A549 (cell line): ENCODE measurements around the gene WFIKKN1.

Experiments used
- CTCF ChIP-seq: fragments of >200 bp; sonication (Bioruptor Twin); formaldehyde crosslinking; IDR thresholded peaks from 3 replicates; pipeline ENCODE4 v1.5.1; 2016
- EHMT2 ChIP-seq: fragments of 200-600 bp; sonication (generic); IDR thresholded peaks from 2 replicates; pipeline ENCODE4 v1.6.1; 2016; ENCODE audit warnings: antibody characterized with exemption, low read depth, mild to moderate bottlenecking, moderate library complexity
- EP300 ChIP-seq, 2 experiments: fragments of >200 bp; sonication (Bioruptor Twin); formaldehyde crosslinking; IDR thresholded peaks; 2 replicates in 1 of 2; 3 replicates in 1 of 2; pipeline ENCODE4 v1.6.1; 2016 to 2017
- KDM5A ChIP-seq: fragments of 200-600 bp; sonication (generic); IDR thresholded peaks from 2 replicates; pipeline ENCODE4 v1.6.1; 2016; ENCODE audit warnings: antibody characterized with exemption, mild to moderate bottlenecking
- MYC ChIP-seq: IDR thresholded peaks from 2 replicates; pipeline ENCODE4 v1.6.1; 2012; ENCODE audit warnings: mild to moderate bottlenecking, inconsistent platforms, low read length, improper control_type of control experiment, borderline replicate concordance
- PBX3 ChIP-seq: IDR thresholded peaks from 2 replicates; pipeline ENCODE4 v1.6.1; 2012

DNA sequence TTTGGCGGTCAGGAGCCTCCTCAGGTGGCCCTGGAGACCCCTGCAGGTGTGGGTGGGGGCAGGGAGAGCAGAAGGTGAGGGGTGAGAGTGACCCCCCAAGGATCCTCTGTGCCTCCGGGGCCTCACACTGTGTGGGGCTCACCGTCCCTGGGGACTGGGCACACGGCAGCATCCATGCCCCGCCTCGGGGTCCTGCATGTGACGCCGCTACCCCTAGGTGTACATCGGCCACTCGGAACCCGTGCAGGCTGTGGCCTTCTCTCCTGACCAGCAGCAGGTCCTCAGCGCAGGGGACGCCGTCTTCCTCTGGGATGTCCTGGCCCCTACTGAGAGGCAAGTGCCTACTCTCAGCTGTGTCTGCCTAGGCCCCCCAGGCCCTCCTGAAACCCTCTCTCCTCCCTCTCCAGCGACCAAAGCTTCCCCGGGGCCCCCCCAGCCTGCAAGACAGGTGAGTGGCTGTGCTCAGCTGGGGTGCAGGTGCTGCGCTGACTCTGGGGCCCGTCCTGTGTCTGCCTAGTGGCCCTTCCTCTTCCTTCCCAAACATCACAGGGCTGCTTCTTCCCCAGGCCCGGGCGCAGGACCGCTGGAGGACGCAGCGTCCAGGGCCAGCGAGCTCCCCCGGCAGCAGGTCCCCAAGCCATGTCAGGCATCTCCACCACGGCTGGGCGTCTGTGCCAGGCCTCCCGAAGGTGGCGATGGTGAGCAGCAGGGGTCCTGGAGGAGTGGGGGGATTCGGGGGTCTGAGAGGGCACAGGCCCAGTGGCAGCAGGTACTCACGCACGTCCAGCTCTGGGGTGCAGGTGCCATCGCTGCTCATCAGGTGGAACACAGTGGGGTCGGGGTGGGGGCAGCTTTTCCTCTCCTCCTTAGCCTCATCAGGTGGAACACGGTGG is 28.1 kb downstream of the WFIKKN1 start:
- TF ChIP-seq MYC (no peak), EHMT2 (no peak), EP300 (IDR thresholded peaks at IDR 0.05) (no peak), PBX3 (no peak), CTCF (no peak), KDM5A (no peak)
